ENCODE results near the gene MAMLD1.

The MAMLD1 gene

GRCh38 chrX:150363561-150364346 lies 637 bp downstream of the MAMLD1 start:
- peaks cover 26 to 31% of the 10 kb centered on the region in 2 donors for H3K27me3 Mint-ChIP-seq
- no peaks in the 10 kb centered on the region for H3K9me3 Mint-ChIP-seq
- peak overlapping the region; percentile 25 for H3K27ac Mint-ChIP-seq
- H3K4me3 Mint-ChIP-seq: peak overlapping the region; percentile 70 to 79
- ATAC-seq (replicated peaks): peak; percentile 6
- no peak for DNase-seq
- H3K4me1 Mint-ChIP-seq: peaks cover 23 to 42% of the 10 kb centered on the region in 2 donors
- H3K36me3 Mint-ChIP-seq: no peaks in the 10 kb centered on the region

- Mint-ChIP-seq H3K27me3 (peaks cover 25 to 30% of the 10 kb centered on the region in 2 donors), H3K9me3 (no peaks in the 10 kb centered on the region), H3K4me1 (peaks cover 23 to 42% of the 10 kb centered on the region in 2 donors), H3K36me3 (no peaks in the 10 kb centered on the region), H3K4me3 (peak overlapping the region; percentile 70 to 79), H3K27ac (peak overlapping the region; percentile 25)
- DNase-seq: peak; percentile 27
- ATAC-seq (replicated peaks): peak; percentile 32 to 33
These were observed 1.4 kb downstream of the MAMLD1 start for GRCh38 chrX:150364347-150365050.

- Mint-ChIP-seq H3K4me3 (peak overlapping the region; percentile 84 to 89), H3K9me3 (no peaks in the 10 kb centered on the region), H3K27ac (peak overlapping the region; percentile 82), H3K4me1 (peaks cover 21 to 42% of the 10 kb centered on the region in 2 donors), H3K27me3 (peaks cover 17 to 21% of the 10 kb centered on the region in 2 donors), H3K36me3 (no peaks in the 10 kb centered on the region)
- DNase-seq (peak; percentile 26), ATAC-seq (replicated peaks) (peak; percentile 40 to 51)
These were observed 2.2 kb downstream of the MAMLD1 start for GRCh38 chrX:150365051-150365989.

- Mint-ChIP-seq H3K4me1 (peaks cover 17 to 35% of the 10 kb centered on the region in 2 donors), H3K36me3 (no peaks in the 10 kb centered on the region), H3K27me3 (peaks cover 9 to 12% of the 10 kb centered on the region in 2 donors), H3K27ac (peak overlapping the region; percentile 87), H3K4me3 (peak overlapping the region; percentile 84 to 89), H3K9me3 (no peaks in the 10 kb centered on the region)
- no peak for ATAC-seq (replicated peaks)
- DNase-seq: no peak
These were observed 3.1 kb downstream of the MAMLD1 start for GRCh38 chrX:150365990-150366911.

GRCh38 chrX:150366951-150367545 lies 3.9 kb downstream of the MAMLD1 start:
- ATAC-seq (replicated peaks) (no peak), DNase-seq (no peak)
- H3K9me3 Mint-ChIP-seq: no peaks in the 10 kb centered on the region
- peaks cover 6% of the 10 kb centered on the region in 2 donors for H3K27me3 Mint-ChIP-seq
- no peaks in the 10 kb centered on the region for H3K36me3 Mint-ChIP-seq
- H3K4me3 Mint-ChIP-seq: peak overlapping the region; percentile 84 to 89
- peaks cover 14 to 27% of the 10 kb centered on the region in 2 donors for H3K4me1 Mint-ChIP-seq
- peak overlapping the region; percentile 87 for H3K27ac Mint-ChIP-seq

- no peak for DNase-seq
- no peaks in the 10 kb centered on the region for H3K36me3 Mint-ChIP-seq
- no peaks in the 10 kb centered on the region for H3K9me3 Mint-ChIP-seq
- no peak for ATAC-seq (replicated peaks)
- H3K4me3 Mint-ChIP-seq: no peak overlapping the region
- H3K27me3 Mint-ChIP-seq: peaks cover 3 to 4% of the 10 kb centered on the region in 2 donors
- H3K4me1 Mint-ChIP-seq: peaks cover 10 to 12% of the 10 kb centered on the region in 2 donors
- H3K27ac Mint-ChIP-seq: no peak overlapping the region
These were observed 7.6 kb downstream of the MAMLD1 start for GRCh38 chrX:150370589-150371312.

GRCh38 chrX:150371877-150372276 lies 8.8 kb downstream of the MAMLD1 start:
- H3K27ac Mint-ChIP-seq: no peak overlapping the region
- H3K9me3 Mint-ChIP-seq: no peaks in the 10 kb centered on the region
- ATAC-seq (replicated peaks) (no peak), DNase-seq (no peak)
- H3K4me3 Mint-ChIP-seq: no peak overlapping the region
- H3K27me3 Mint-ChIP-seq: peaks cover 3 to 4% of the 10 kb centered on the region in 2 donors
- no peaks in the 10 kb centered on the region for H3K36me3 Mint-ChIP-seq
- peaks cover under 1 to 1% of the 10 kb centered on the region in 2 donors for H3K4me1 Mint-ChIP-seq

- H3K36me3 Mint-ChIP-seq: no peaks in the 10 kb centered on the region
- H3K27ac Mint-ChIP-seq: no peak overlapping the region
- no peaks in the 10 kb centered on the region for H3K4me1 Mint-ChIP-seq
- DNase-seq (no peak), ATAC-seq (replicated peaks) (no peak)
- no peaks in the 10 kb centered on the region for H3K9me3 Mint-ChIP-seq
- H3K4me3 Mint-ChIP-seq: no peak overlapping the region
- H3K27me3 Mint-ChIP-seq: peaks cover 3 to 4% of the 10 kb centered on the region in 2 donors
These were observed 9.2 kb downstream of the MAMLD1 start for GRCh38 chrX:150372280-150372679.

GRCh38 chrX:150372756-150373155 lies 9.6 kb downstream of the MAMLD1 start:
- no peaks in the 10 kb centered on the region for H3K36me3 Mint-ChIP-seq
- H3K27ac Mint-ChIP-seq: no peak overlapping the region
- H3K9me3 Mint-ChIP-seq: no peaks in the 10 kb centered on the region
- H3K27me3 Mint-ChIP-seq: peaks cover 3 to 4% of the 10 kb centered on the region in 2 donors
- no peak overlapping the region for H3K4me3 Mint-ChIP-seq
- no peaks in the 10 kb centered on the region for H3K4me1 Mint-ChIP-seq
- DNase-seq (no peak), ATAC-seq (replicated peaks) (no peak)

- Mint-ChIP-seq H3K4me3 (no peak overlapping the region), H3K9me3 (no peaks in the 10 kb centered on the region), H3K4me1 (no peaks in the 10 kb centered on the region), H3K27me3 (peaks cover 3 to 4% of the 10 kb centered on the region in 2 donors), H3K27ac (no peak overlapping the region), H3K36me3 (no peaks in the 10 kb centered on the region)
- ATAC-seq (replicated peaks) (no peak), DNase-seq (no peak)
These were observed 12.2 kb downstream of the MAMLD1 start for GRCh38 chrX:150375243-150375770.

- no peaks in the 10 kb centered on the region for H3K4me1 Mint-ChIP-seq
- ATAC-seq (replicated peaks) (no peak), DNase-seq (no peak)
- H3K27me3 Mint-ChIP-seq: peaks cover 3 to 4% of the 10 kb centered on the region in 2 donors
- no peaks in the 10 kb centered on the region for H3K9me3 Mint-ChIP-seq
- no peaks in the 10 kb centered on the region for H3K36me3 Mint-ChIP-seq
- no peak overlapping the region for H3K27ac Mint-ChIP-seq
- no peak overlapping the region for H3K4me3 Mint-ChIP-seq
These were observed 13.9 kb downstream of the MAMLD1 start for GRCh38 chrX:150377005-150377404.

GRCh38 chrX:150405006-150405405 lies 41.9 kb downstream of the MAMLD1 start:
- Mint-ChIP-seq H3K36me3 (no peaks in the 10 kb centered on the region), H3K4me3 (no peak overlapping the region), H3K27me3 (peaks cover 0 to 5% of the 10 kb centered on the region in 2 donors), H3K27ac (no peak overlapping the region), H3K9me3 (no peaks in the 10 kb centered on the region), H3K4me1 (no peaks in the 10 kb centered on the region)
- ATAC-seq (replicated peaks) (no peak), DNase-seq (no peak)
